Lung (tissue), 12 donors: ENCODE data around the gene LRRK1. TPM values are rescaled to one million over a fixed set of nuclear protein-coding genes. Genes with fewer than 3 reads are reported as not detected.

ENCODE experiments used
- ATAC-seq: fragments of 200-7000 bp; cut with Tn5 transposase; one replicate; pipeline ENCODE4 v1.9.1; 2020; ENCODE audit warnings: moderate number of reproducible peaks; ENCODE audit not compliant: insufficient read depth, low FRiP score
- DNase-seq, 3 donors: peaks; one replicate each; pipeline ENCODE4 v3.0.0-alpha.2; 2013 to 2017
- H3K27ac ChIP-seq, 2 donors: one replicate each; pipeline ENCODE4 v1.5.1; 2013; ENCODE audit warnings: mild to moderate bottlenecking in 2 of 2, moderate library complexity in 2 of 2, control low read depth in 1 of 2, inconsistent platforms in 1 of 2, low read depth in 1 of 2, low read length in 1 of 2
- H3K27me3 ChIP-seq, 3 donors: one replicate each; pipeline ENCODE4 v1.5.1; 2013; ENCODE audit warnings: low read length in 2 of 3; ENCODE audit not compliant: control insufficient read depth in 3 of 3, insufficient read depth in 3 of 3
- H3K36me3 ChIP-seq, 4 donors: one replicate each; pipeline ENCODE4 v1.5.1; 2013; ENCODE audit warnings: low read length in 4 of 4, mild to moderate bottlenecking in 1 of 4, moderate library complexity in 1 of 4; ENCODE audit not compliant: control insufficient read depth in 4 of 4, insufficient read depth in 4 of 4
- H3K4me1 ChIP-seq, 5 donors: one replicate each; pipeline ENCODE4 v1.5.1; 2013; ENCODE audit warnings: low read length in 5 of 5, mild to moderate bottlenecking in 2 of 5, moderate library complexity in 1 of 5; ENCODE audit not compliant: control insufficient read depth in 5 of 5, insufficient read depth in 5 of 5
- H3K4me3 ChIP-seq: one replicate; pipeline ENCODE4 v1.5.1; 2013; ENCODE audit warnings: mild to moderate bottlenecking, control low read depth, moderate library complexity
- H3K9ac ChIP-seq, 2 donors: one replicate each; pipeline ENCODE4 v1.5.1; 2013; ENCODE audit warnings: low read length in 2 of 2, control low read depth in 1 of 2; ENCODE audit not compliant: insufficient read depth in 1 of 2
- H3K9me3 ChIP-seq, 4 donors: one replicate each; pipeline ENCODE4 v1.5.1; 2013; ENCODE audit warnings: low read length in 3 of 4, mild to moderate bottlenecking in 1 of 4, moderate library complexity in 1 of 4; ENCODE audit not compliant: control insufficient read depth in 4 of 4, insufficient read depth in 3 of 4
- CTCF ChIP-seq: IDR thresholded peaks from 2 replicates; pipeline ENCODE4 v1.5.1; 2012; ENCODE audit warnings: mild to moderate bottlenecking; ENCODE audit errors: control extremely low read depth, extremely low read depth
- WGBS, 2 donors: extraction: QIAGEN DNeasy Blood & Tissue Kit; methylation state at CpG; one replicate each; pipeline ENCODE4 v1.1.7; 2013; 5-methylcytosine and 5-hydroxymethylcytosine counted together
- polyA plus RNA-seq, 2 donors: library from polyadenylated mRNA; stranded (reverse); fragments of 200-250 nt; gene quantifications; one replicate each; pipeline ENCODE4 v1.2.1, GENCODE V29; 2013
- total RNA-seq, 2 donors: library from RNA; depleted of rRNA in 1 of 2; stranded (reverse); fragments of >200 nt in 1 of 2; gene quantifications; one replicate each; pipeline ENCODE4 v1.2.1, GENCODE V29; 2014 to 2021
- donor health status: control.
- donor health status: control.
- donor health status: Bipolar disorder and iron deficiency.
- donor health status: healthy.
- donor health status: DM: yes; HTN: yes; CAD: no.

The LRRK1 gene
- total and polyA plus RNA-seq, 4 donors, result 5.7 to 22.9 (median 9.7) TPM

GRCh38 chr15:101025501-101025885 lies 106.3 kb downstream of the LRRK1 start:
- Histone ChIP-seq H3K9me3 (no peaks in the 10 kb centered on the region), H3K27me3 (no peaks in the 10 kb centered on the region), H3K4me3 (no peak overlapping the region), H3K4me1 (peaks cover 5 to 32% (median 19%) of the 10 kb centered on the region in 5 donors), H3K36me3 (peaks cover 0 to 17% (median 0%) of the 10 kb centered on the region in 4 donors), H3K27ac (no peak overlapping the region), H3K9ac (no peak overlapping the region)
- DNase-seq (no peak), ATAC-seq (no peak)
- WGBS, 2 donors, result 97% methylated on average over 6 of the region's 6 CpGs
- TF ChIP-seq CTCF, result no peak

GRCh38 chr15:101025896-101026631 lies 106.9 kb downstream of the LRRK1 start:
- H3K9ac ChIP-seq, result no peak overlapping the region
- DNase-seq (peak in 1 of 3 donors; percentile 4), ATAC-seq (no peak)
- H3K27ac ChIP-seq, result peak overlapping the region in 1 of 2 donors; percentile 8
- TF ChIP-seq CTCF, result no peak
- no peaks in the 10 kb centered on the region for H3K27me3 ChIP-seq
- no peak overlapping the region for H3K4me3 ChIP-seq
- peaks cover 0 to 17% (median 0%) of the 10 kb centered on the region in 4 donors for H3K36me3 ChIP-seq
- WGBS, 2 donors, result 94 to 97% methylated on average over 17 of the region's 17 CpGs
- H3K4me1 ChIP-seq, result peaks cover 5 to 32% (median 19%) of the 10 kb centered on the region in 5 donors
- H3K9me3 ChIP-seq, result no peaks in the 10 kb centered on the region

DNA sequence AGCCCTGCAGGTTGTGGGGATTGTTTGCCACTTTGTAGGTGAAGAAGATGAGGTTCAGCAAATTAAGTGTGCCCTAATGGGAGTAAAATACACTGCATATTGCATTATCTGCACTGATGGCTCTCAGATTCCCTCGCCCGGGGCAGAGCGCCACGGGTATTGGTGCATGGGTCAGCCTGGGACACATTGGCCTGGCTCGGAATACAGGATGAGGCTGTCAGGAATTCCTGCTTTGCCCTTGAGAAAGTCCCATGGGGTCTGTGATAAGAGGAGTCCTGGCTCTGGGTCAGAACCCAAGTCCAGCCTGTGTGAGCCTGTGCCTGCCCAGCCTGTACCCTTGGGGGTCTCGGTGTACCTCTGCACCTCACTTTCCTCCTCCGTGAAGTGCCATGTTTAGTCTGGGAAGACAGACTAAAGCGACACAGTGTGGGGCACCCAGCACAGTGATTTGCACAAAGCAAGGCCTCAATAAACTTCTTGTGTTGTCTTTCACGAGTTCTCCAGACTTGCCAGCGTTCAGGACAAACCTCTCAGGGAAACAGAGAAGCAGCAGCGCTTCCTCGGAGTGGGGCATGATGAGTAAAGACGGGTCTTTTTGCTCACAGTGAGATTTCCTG lies 107.6 kb downstream of the LRRK1 start:
- ATAC-seq, result no peak
- Histone ChIP-seq H3K27ac (peak overlapping the region in 1 of 2 donors; percentile 56), H3K36me3 (peaks cover 0 to 16% (median 0%) of the 10 kb centered on the region in 4 donors), H3K9ac (no peak overlapping the region), H3K4me3 (no peak overlapping the region), H3K4me1 (peaks cover 5 to 32% (median 19%) of the 10 kb centered on the region in 5 donors), H3K9me3 (no peaks in the 10 kb centered on the region), H3K27me3 (no peaks in the 10 kb centered on the region)
- WGBS, 2 donors, result 67 to 80% methylated on average over 13 of the region's 13 CpGs
- DNase-seq, result peak in 1 of 3 donors; percentile 10
- TF ChIP-seq CTCF, result no peak
